ENCODE data around the gene USP49. TPM values are rescaled to one million over a fixed set of nuclear protein-coding genes. Genes with fewer than 3 reads are reported as not detected.

Gene USP49
- total RNA-seq, 1 experiment from 2014 or later, result 6.9 TPM

- TF ChIP-seq ELF1 (IDR thresholded peaks at IDR 0.05; ENCODE audit: borderline replicate concordance, low read depth), result no peak
- no peak for TF ChIP-seq ZFX (IDR thresholded peaks at IDR 0.05)
- no peak for TF ChIP-seq POLR2A (IDR thresholded peaks at IDR 0.05; ENCODE audit: borderline replicate concordance, extremely low read depth, insufficient read depth, insufficient read length)
- no peak for TF ChIP-seq ZNF274 (IDR thresholded peaks at IDR 0.05; ENCODE audit: low read depth, low read length)
- TF ChIP-seq TCF7L2 (IDR thresholded peaks at IDR 0.05; ENCODE audit: borderline replicate concordance, extremely low read depth, insufficient read depth, insufficient read length), result no peak
- TF ChIP-seq MAX (IDR thresholded peaks at IDR 0.05), result no peak
- no peak for TF ChIP-seq CBX3 (IDR thresholded peaks at IDR 0.05; ENCODE audit: low read depth)
- no peak for TF ChIP-seq YY1 (IDR thresholded peaks at IDR 0.05; ENCODE audit: extremely low read depth, insufficient replicate concordance, low read depth, low read length)
- no peak for TF ChIP-seq SP1 (IDR thresholded peaks at IDR 0.05; ENCODE audit: low read depth)
- TF ChIP-seq CEBPB (IDR thresholded peaks at IDR 0.05; ENCODE audit: low read depth), result no peak
- TF ChIP-seq EGR1 (IDR thresholded peaks at IDR 0.05; ENCODE audit: low read depth), result no peak
- Histone ChIP-seq H3K27ac (ENCODE audit: low read depth, low read length) (no peak overlapping the region), H4K20me1 (ENCODE audit: insufficient read depth) (no peaks in the 10 kb centered on the region), H3K9me2 (ENCODE audit: insufficient read depth) (no peaks in the 10 kb centered on the region), H3K9ac (ENCODE audit: low read length) (no peak overlapping the region), H2AFZ (ENCODE audit: low read depth, low read length, poor library complexity, severe bottlenecking) (no peak overlapping the region), H3K4me3 (replicated peaks in 1 of 2; ENCODE audit: low read depth in 1 of 2, low read length in 2 of 2) (no peak overlapping the region), H3K9me3 (ENCODE audit: control insufficient read depth in 1 of 2, insufficient read depth in 1 of 2, low read depth in 1 of 2, low read length in 2 of 2) (no peaks in the 10 kb centered on the region), H3K4me2 (ENCODE audit: low read length) (no peak overlapping the region), H3K36me3 (ENCODE audit: control insufficient read depth in 1 of 2, insufficient read depth in 2 of 2, low read length in 2 of 2) (no peaks in the 10 kb centered on the region), H3K4me1 (ENCODE audit: control insufficient read depth in 1 of 2, insufficient read depth in 2 of 2, low read length in 2 of 2) (no peaks in the 10 kb centered on the region), H3K79me2 (ENCODE audit: insufficient read depth, low read length) (no peaks in the 10 kb centered on the region), H3K27me3 (ENCODE audit: insufficient read depth, low read length) (no peaks in the 10 kb centered on the region)
- ChIA-PET RAD21 (ENCODE audit: low non-redundant PET in 1 of 2, low total read pairs in 2 of 2, uncharacterized antibody in 2 of 2, unreplicated experiment in 2 of 2) (no interaction called here), POLR2A (no interaction called here), CTCF (no interaction called here)
- DNase-seq (ENCODE audit: low read depth, low spot score) (no peak), ATAC-seq (no peak)
- intact Hi-C loops (cut with micrococcal nuclease), result no loop called here
- no TSS peak for BruUV-seq (replicated peaks)
These were observed 80.5 kb downstream of the USP49 start for GRCh38 chr6:41814629-41815028.

- Histone ChIP-seq H4K20me1 (ENCODE audit: insufficient read depth) (no peaks in the 10 kb centered on the region), H3K79me2 (ENCODE audit: insufficient read depth, low read length) (no peaks in the 10 kb centered on the region), H3K4me1 (ENCODE audit: control insufficient read depth in 1 of 2, insufficient read depth in 2 of 2, low read length in 2 of 2) (no peaks in the 10 kb centered on the region), H2AFZ (ENCODE audit: low read depth, low read length, poor library complexity, severe bottlenecking) (no peak overlapping the region), H3K9me2 (ENCODE audit: insufficient read depth) (no peaks in the 10 kb centered on the region), H3K9me3 (ENCODE audit: control insufficient read depth in 1 of 2, insufficient read depth in 1 of 2, low read depth in 1 of 2, low read length in 2 of 2) (no peaks in the 10 kb centered on the region), H3K4me2 (ENCODE audit: low read length) (no peak overlapping the region), H3K27ac (ENCODE audit: low read depth, low read length) (no peak overlapping the region), H3K9ac (ENCODE audit: low read length) (no peak overlapping the region), H3K4me3 (replicated peaks in 1 of 2; ENCODE audit: low read depth in 1 of 2, low read length in 2 of 2) (no peak overlapping the region), H3K27me3 (ENCODE audit: insufficient read depth, low read length) (no peaks in the 10 kb centered on the region), H3K36me3 (ENCODE audit: control insufficient read depth in 1 of 2, insufficient read depth in 2 of 2, low read length in 2 of 2) (no peaks in the 10 kb centered on the region)
- CTCF ChIA-PET, result interaction anchor here (1.1 kb wide), 1 partner anchor 26 kb away, joined by 3 read pairs; the partner anchor contains the start of gene TOMM6
- intact Hi-C loops (cut with micrococcal nuclease), result no loop called here
- no peak for DNase-seq (ENCODE audit: low read depth, low spot score)
- RAD21 ChIA-PET (ENCODE audit: low non-redundant PET in 1 of 2, low total read pairs in 2 of 2, uncharacterized antibody in 2 of 2, unreplicated experiment in 2 of 2), result no interaction called here
- TF ChIP-seq ZFX (IDR thresholded peaks at IDR 0.05) (no peak), SP1 (IDR thresholded peaks at IDR 0.05; ENCODE audit: low read depth) (no peak), EGR1 (IDR thresholded peaks at IDR 0.05; ENCODE audit: low read depth) (no peak), FOSL1 (IDR thresholded peaks at IDR 0.05; ENCODE audit: low read depth) (no peak), SRF (IDR thresholded peaks at IDR 0.05; ENCODE audit: low read depth) (no peak), MAX (IDR thresholded peaks at IDR 0.05) (no peak), EZH2phosphoT487 (IDR thresholded peaks at IDR 0.05; ENCODE audit: borderline replicate concordance) (no peak)
- POLR2A ChIA-PET, result no interaction called here
- BruUV-seq (replicated peaks), result no TSS peak
- no peak for ATAC-seq
These were observed 81.2 kb downstream of the USP49 start for GRCh38 chr6:41813956-41814355.

Data from HCT116 (cell line).